ENCODE results near the gene PHC3. TPM values are rescaled to one million over a fixed set of nuclear protein-coding genes. Genes with fewer than 3 reads are reported as not detected.
"Not testable (repeated sequence)": the region's sequence is repeated elsewhere in the genome, so short reads cannot be mapped to it uniquely, and the experiment has no call there.

The PHC3 gene
- total and polyA plus RNA-seq, 8 donors: 4.7 to 253 (median 92.5) TPM

DNA sequence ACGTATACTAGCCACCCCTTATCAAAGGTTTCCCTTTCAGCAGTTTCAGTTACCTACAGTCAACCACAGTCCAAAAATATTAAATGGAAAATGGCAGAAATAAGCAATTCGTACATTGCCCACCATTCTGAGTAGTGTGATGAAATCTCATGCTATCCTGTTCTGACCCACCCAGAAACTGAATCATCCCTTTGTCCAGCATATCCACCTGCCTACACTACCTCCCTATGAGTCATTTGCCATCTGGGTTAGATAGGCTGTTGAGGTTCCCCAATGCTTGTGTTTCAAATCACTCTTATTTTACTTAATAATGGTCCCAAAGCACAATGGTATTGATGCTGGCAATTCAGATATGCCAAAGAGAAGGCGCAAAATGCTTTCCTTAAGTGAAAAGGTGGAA, 15.3 kb upstream of the PHC3 start:
- intact Hi-C loops (cut with DNase I; ENCODE audit: low total_unique reads): no loop called here
- H3K27me3 ChIP-seq: no peaks in the 10 kb centered on the region
- no peak for DNase-seq
- WGBS, 5 donors: 88 to 97% (median 93%) methylated on average over 3 of the region's 3 CpGs
- H3K36me3 ChIP-seq: no peaks in the 10 kb centered on the region
- H3K9me3 ChIP-seq: no peaks in the 10 kb centered on the region
- H3K27ac ChIP-seq: no peak overlapping the region
- H3K4me3 ChIP-seq: no peak overlapping the region
- H3K4me1 ChIP-seq: no peaks in the 10 kb centered on the region
- no peak for TF ChIP-seq EP300 (IDR thresholded peaks at IDR 0.05)
- TF ChIP-seq, protein P1, sequence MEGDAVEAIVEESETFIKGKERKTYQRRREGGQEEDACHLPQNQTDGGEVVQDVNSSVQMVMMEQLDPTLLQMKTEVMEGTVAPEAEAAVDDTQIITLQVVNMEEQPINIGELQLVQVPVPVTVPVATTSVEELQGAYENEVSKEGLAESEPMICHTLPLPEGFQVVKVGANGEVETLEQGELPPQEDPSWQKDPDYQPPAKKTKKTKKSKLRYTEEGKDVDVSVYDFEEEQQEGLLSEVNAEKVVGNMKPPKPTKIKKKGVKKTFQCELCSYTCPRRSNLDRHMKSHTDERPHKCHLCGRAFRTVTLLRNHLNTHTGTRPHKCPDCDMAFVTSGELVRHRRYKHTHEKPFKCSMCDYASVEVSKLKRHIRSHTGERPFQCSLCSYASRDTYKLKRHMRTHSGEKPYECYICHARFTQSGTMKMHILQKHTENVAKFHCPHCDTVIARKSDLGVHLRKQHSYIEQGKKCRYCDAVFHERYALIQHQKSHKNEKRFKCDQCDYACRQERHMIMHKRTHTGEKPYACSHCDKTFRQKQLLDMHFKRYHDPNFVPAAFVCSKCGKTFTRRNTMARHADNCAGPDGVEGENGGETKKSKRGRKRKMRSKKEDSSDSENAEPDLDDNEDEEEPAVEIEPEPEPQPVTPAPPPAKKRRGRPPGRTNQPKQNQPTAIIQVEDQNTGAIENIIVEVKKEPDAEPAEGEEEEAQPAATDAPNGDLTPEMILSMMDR (IDR thresholded peaks at IDR 0.05): no peak
- no peak for TF ChIP-seq POLR2AphosphoS5 (IDR thresholded peaks at IDR 0.05)
- TF ChIP-seq POLR2A (IDR thresholded peaks at IDR 0.05): no peak

DNA sequence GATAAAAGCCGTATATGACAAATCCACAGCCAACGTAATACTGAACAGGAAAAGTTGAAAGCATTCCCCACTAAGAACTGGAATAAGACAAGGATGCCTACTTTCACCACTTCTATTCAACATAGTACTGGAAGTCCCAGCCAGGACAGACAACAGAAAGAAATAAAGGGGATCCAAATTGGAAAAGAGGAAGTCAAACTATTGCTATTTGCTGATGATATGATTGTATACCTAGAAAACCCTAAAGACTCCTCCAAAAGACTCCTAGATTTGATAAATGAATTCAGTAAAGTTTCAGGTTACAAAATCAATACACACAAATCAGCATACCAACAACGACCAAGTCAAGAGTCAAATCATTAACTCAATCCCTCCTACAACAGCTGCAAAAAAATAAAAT, 14.2 kb upstream of the PHC3 start:
- 58 to 69% (median 68%) methylated on average over 3 of the region's 3 CpGs for WGBS, 5 donors
- H3K9me3 ChIP-seq; H3K27me3 ChIP-seq; DNase-seq; H3K4me3 ChIP-seq; H3K4me1 ChIP-seq; H3K36me3 ChIP-seq; intact Hi-C loops (cut with DNase I; ENCODE audit: low total_unique reads); H3K27ac ChIP-seq: not testable (repeated sequence)

DNA sequence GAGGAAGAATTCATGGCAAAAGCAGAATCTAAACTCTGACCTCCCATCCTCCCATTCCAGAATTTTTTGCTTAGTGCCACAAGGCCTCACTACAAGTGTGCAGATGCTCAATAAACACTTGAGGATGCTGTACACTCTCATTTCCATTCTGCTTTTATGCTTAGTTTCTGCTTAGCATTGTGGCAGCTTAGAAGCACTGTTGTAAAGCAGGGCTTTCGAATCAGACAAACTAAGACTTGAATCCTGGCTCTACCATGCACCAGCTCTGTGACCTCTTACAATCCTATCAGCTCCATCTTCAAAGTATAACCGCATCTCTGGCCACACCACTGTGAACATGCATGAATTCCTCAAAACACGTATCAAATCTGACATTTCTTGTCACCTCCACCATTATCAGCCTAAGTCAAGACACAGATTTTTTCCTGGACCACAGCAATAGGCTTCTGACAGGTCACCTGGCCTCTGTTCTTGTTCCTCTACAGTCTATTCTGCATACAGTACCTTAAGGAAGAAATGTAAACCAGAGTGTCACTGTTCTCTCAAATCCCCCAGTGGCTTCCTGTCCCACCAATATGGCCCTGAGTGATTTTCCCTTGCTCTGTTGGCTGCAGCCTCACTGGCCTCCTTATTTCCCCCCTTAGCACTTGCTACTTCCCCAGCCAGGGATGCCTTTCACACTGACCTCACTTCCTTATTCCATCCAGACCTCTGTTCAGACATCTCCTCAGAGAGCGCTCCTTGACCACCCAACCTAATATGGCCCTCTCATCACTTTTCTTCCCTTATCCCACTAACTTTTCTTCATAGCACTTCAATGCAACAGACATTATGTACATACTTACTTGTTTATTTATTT, 8.1 kb upstream of the PHC3 start:
- DNase-seq: no peak
- H3K27me3 ChIP-seq: no peaks in the 10 kb centered on the region
- intact Hi-C loops (cut with DNase I; ENCODE audit: low total_unique reads): no loop called here
- no peak overlapping the region for H3K4me3 ChIP-seq
- H3K4me1 ChIP-seq: peaks cover 0 to 12% (median 4%) of the 10 kb centered on the region in 4 donors
- H3K36me3 ChIP-seq: no peaks in the 10 kb centered on the region
- WGBS, 5 donors: 62 to 76% (median 73%) methylated on average over 4 of the region's 4 CpGs
- TF ChIP-seq POLR2A (IDR thresholded peaks at IDR 0.05) (no peak), EP300 (IDR thresholded peaks at IDR 0.05) (no peak), POLR2AphosphoS5 (IDR thresholded peaks at IDR 0.05) (no peak)
- TF ChIP-seq, protein P1 (IDR thresholded peaks at IDR 0.05): no peak
- peak overlapping the region in 1 of 5 donors; percentile 29 for H3K27ac ChIP-seq
- H3K9me3 ChIP-seq: no peaks in the 10 kb centered on the region

DNA sequence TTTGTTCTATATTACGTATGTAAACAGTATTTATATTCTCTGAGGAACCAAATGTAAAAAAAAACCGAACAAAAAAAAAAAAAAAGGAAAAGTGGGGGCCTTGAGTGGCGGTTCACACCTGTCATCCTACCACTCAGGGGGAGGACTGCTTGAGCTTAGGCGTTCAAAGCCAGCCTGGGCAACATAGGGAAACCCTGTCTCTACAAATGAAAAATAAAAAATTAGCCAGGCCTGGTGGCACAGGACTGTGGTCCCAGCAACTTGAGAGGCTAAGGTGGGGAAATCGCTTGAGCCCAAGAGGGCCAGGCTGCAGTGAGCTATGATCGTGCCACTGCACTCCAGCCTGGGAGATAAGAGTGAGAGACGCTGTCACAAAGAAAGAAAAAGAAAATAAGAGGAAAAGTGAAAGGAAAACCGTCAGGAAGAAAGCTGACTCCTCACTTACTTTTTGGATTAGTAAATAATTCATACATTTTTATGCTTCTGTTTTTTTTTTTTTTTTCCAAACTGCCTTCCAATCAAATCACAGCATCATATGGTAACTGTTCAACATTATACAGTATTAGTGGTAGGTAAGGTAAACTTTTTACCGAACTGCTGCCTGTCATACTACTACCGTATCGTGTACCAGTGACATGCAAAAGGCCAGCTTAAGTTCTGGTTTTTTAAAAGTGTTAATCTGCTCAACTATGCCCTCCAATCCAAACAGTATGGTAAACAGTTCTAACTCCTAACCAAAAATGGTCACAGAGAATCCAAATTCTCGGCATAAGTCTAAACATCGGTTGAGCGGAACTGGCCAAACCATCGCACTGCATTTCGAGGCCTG, 1.2 kb downstream of the PHC3 start:
- no peaks in the 10 kb centered on the region for H3K9me3 ChIP-seq
- H3K4me1 ChIP-seq: peaks cover 9 to 54% (median 43%) of the 10 kb centered on the region in 4 donors
- no peaks in the 10 kb centered on the region for H3K27me3 ChIP-seq
- intact Hi-C loops (cut with DNase I; ENCODE audit: low total_unique reads): no loop called here
- peak overlapping the region; percentile 97 to 99 (median 97) for H3K27ac ChIP-seq
- 3 to 8% (median 5%) methylated on average over 16 of the region's 16 CpGs for WGBS, 5 donors
- DNase-seq: peak; percentile 38 to 58
- TF ChIP-seq, protein P1 (IDR thresholded peaks at IDR 0.05): no peak
- TF ChIP-seq EP300 (IDR thresholded peaks at IDR 0.05): no peak
- no peak for TF ChIP-seq POLR2A (IDR thresholded peaks at IDR 0.05)
- no peak for TF ChIP-seq POLR2AphosphoS5 (IDR thresholded peaks at IDR 0.05)
- H3K4me3 ChIP-seq: peak overlapping the region; percentile 72 to 98 (median 76)
- H3K36me3 ChIP-seq: peaks cover 12 to 34% (median 32%) of the 10 kb centered on the region in 4 donors
